ENCODE data around the gene LDHD.

GRCh38 chr16:75065521-75066149, 50.9 kb downstream of the LDHD start:
- TF ChIP-seq CTCF (conservative IDR thresholded peaks at IDR 0.05; ENCODE audit: low read length) (no peak), EZH2phosphoT487 (IDR thresholded peaks at IDR 0.05; ENCODE audit: borderline replicate concordance) (no peak)

All from Loucy (cell line).